ENCODE results near the gene ZNF341. TPM values are rescaled to one million over a fixed set of nuclear protein-coding genes. Genes with fewer than 3 reads are reported as not detected.

The ZNF341 gene
- polyA plus RNA-seq, 3 donors from 2014 or later = 0.79 to 3.8 (median 1.7) TPM

GRCh38 chr20:33825340-33826269 is 93.8 kb downstream of the ZNF341 start:
- no peaks in the 10 kb centered on the region for H3K36me3 Mint-ChIP-seq
- no peak overlapping the region for H3K4me3 Mint-ChIP-seq
- H3K4me1 Mint-ChIP-seq = peaks cover 59 to 77% of the 10 kb centered on the region in 2 donors

GRCh38 chr20:33826270-33826897 is 94.6 kb downstream of the ZNF341 start:
- H3K9me3 Mint-ChIP-seq = no peaks in the 10 kb centered on the region
- no peak for DNase-seq
- peak overlapping the region in 2 of 6 donors; percentile 18 to 50 for H3K27ac Mint-ChIP-seq
- H3K27me3 Mint-ChIP-seq (ENCODE audit: low read depth in 3 of 3) = peaks cover 0 to 2% (median 2%) of the 10 kb centered on the region in 3 donors
- H3K36me3 Mint-ChIP-seq = no peaks in the 10 kb centered on the region
- H3K4me1 Mint-ChIP-seq = peaks cover 58 to 78% of the 10 kb centered on the region in 2 donors
- no peak overlapping the region for H3K4me3 Mint-ChIP-seq

More at GRCh38 chr20:33825340-33826269, 93.8 kb downstream of the ZNF341 start:
- DNase-seq = no peak
- Mint-ChIP-seq H3K27me3 (ENCODE audit: low read depth in 3 of 3) (peaks cover 0 to 3% (median 2%) of the 10 kb centered on the region in 3 donors), H3K9me3 (no peaks in the 10 kb centered on the region), H3K27ac (peak overlapping the region in 3 of 6 donors; percentile 18 to 67 (median 42))

- H3K4me1 Mint-ChIP-seq = peaks cover 56 to 85% of the 10 kb centered on the region in 2 donors
- no peak overlapping the region for H3K27ac Mint-ChIP-seq
- H3K4me3 Mint-ChIP-seq = no peak overlapping the region
- H3K9me3 Mint-ChIP-seq = no peaks in the 10 kb centered on the region
- H3K27me3 Mint-ChIP-seq (ENCODE audit: low read depth in 3 of 3) = peaks cover 0 to 2% (median 2%) of the 10 kb centered on the region in 3 donors
- H3K36me3 Mint-ChIP-seq = peaks cover 0 to 2% (median 0%) of the 10 kb centered on the region in 3 donors
- no peak for DNase-seq
These were observed 95.3 kb downstream of the ZNF341 start for GRCh38 chr20:33827109-33827508.

- H3K27me3 Mint-ChIP-seq (ENCODE audit: low read depth in 3 of 3) = peaks cover 0 to 2% (median 2%) of the 10 kb centered on the region in 3 donors
- no peaks in the 10 kb centered on the region for H3K9me3 Mint-ChIP-seq
- H3K4me3 Mint-ChIP-seq = no peak overlapping the region
- H3K4me1 Mint-ChIP-seq = peaks cover 59 to 84% of the 10 kb centered on the region in 2 donors
- peak overlapping the region in 3 of 6 donors; percentile 3 to 63 (median 52) for H3K27ac Mint-ChIP-seq
- H3K36me3 Mint-ChIP-seq = peaks cover 0 to 4% (median 0%) of the 10 kb centered on the region in 3 donors
- DNase-seq = no peak
These were observed 96.0 kb downstream of the ZNF341 start for GRCh38 chr20:33827634-33828325.

GRCh38 chr20:33828326-33828844 is 96.6 kb downstream of the ZNF341 start:
- Mint-ChIP-seq H3K27ac (peak overlapping the region in 5 of 6 donors; percentile 3 to 67 (median 31)), H3K4me3 (no peak overlapping the region), H3K4me1 (peaks cover 62 to 90% of the 10 kb centered on the region in 2 donors), H3K9me3 (no peaks in the 10 kb centered on the region), H3K27me3 (ENCODE audit: low read depth in 3 of 3) (peaks cover 0 to 2% (median 2%) of the 10 kb centered on the region in 3 donors), H3K36me3 (peaks cover 0 to 8% (median 2%) of the 10 kb centered on the region in 3 donors)
- no peak for DNase-seq

- peaks cover 0 to 11% (median 7%) of the 10 kb centered on the region in 3 donors for H3K36me3 Mint-ChIP-seq
- H3K27me3 Mint-ChIP-seq (ENCODE audit: low read depth in 3 of 3) = peaks cover 0 to 2% (median 2%) of the 10 kb centered on the region in 3 donors
- no peaks in the 10 kb centered on the region for H3K9me3 Mint-ChIP-seq
- no peak for DNase-seq
- H3K4me3 Mint-ChIP-seq = no peak overlapping the region
- peaks cover 63 to 90% of the 10 kb centered on the region in 2 donors for H3K4me1 Mint-ChIP-seq
- peak overlapping the region in 2 of 6 donors; percentile 45 to 67 for H3K27ac Mint-ChIP-seq
These were observed 97.3 kb downstream of the ZNF341 start for GRCh38 chr20:33828967-33829560.

- Mint-ChIP-seq H3K36me3 (peaks cover 0 to 11% (median 7%) of the 10 kb centered on the region in 3 donors), H3K9me3 (no peaks in the 10 kb centered on the region), H3K4me1 (peaks cover 57 to 84% of the 10 kb centered on the region in 2 donors), H3K27me3 (ENCODE audit: low read depth in 3 of 3) (peaks cover 0 to 2% (median 2%) of the 10 kb centered on the region in 3 donors), H3K27ac (peak overlapping the region in 5 of 6 donors; percentile 21 to 67 (median 31)), H3K4me3 (no peak overlapping the region)
- no peak for DNase-seq
These were observed 97.8 kb downstream of the ZNF341 start for GRCh38 chr20:33829636-33830035.

- Mint-ChIP-seq H3K9me3 (no peaks in the 10 kb centered on the region), H3K27me3 (ENCODE audit: low read depth in 3 of 3) (peaks cover 0 to 2% (median 0%) of the 10 kb centered on the region in 3 donors), H3K27ac (peak overlapping the region in 2 of 6 donors; percentile 31 to 67), H3K4me1 (peaks cover 50 to 83% of the 10 kb centered on the region in 2 donors), H3K4me3 (no peak overlapping the region), H3K36me3 (peaks cover 0 to 11% (median 7%) of the 10 kb centered on the region in 3 donors)
- DNase-seq = no peak
These were observed 98.6 kb downstream of the ZNF341 start for GRCh38 chr20:33830371-33830770.

GRCh38 chr20:33832103-33832804 is 100.5 kb downstream of the ZNF341 start:
- Mint-ChIP-seq H3K9me3 (no peaks in the 10 kb centered on the region), H3K4me3 (no peak overlapping the region), H3K36me3 (peaks cover 0 to 11% (median 7%) of the 10 kb centered on the region in 3 donors), H3K4me1 (peaks cover 46 to 83% of the 10 kb centered on the region in 2 donors), H3K27me3 (ENCODE audit: low read depth in 3 of 3) (peaks cover 0 to 2% (median 0%) of the 10 kb centered on the region in 3 donors), H3K27ac (no peak overlapping the region)
- DNase-seq = no peak

- H3K9me3 Mint-ChIP-seq = no peaks in the 10 kb centered on the region
- H3K4me3 Mint-ChIP-seq = no peak overlapping the region
- H3K36me3 Mint-ChIP-seq = peaks cover 0 to 11% (median 7%) of the 10 kb centered on the region in 3 donors
- no peak for DNase-seq
- peaks cover 0 to 2% (median 0%) of the 10 kb centered on the region in 3 donors for H3K27me3 Mint-ChIP-seq (ENCODE audit: low read depth in 3 of 3)
- H3K4me1 Mint-ChIP-seq = peaks cover 48 to 83% of the 10 kb centered on the region in 2 donors
- peak overlapping the region in 3 of 6 donors; percentile 9 to 50 (median 26) for H3K27ac Mint-ChIP-seq
These were observed 101.5 kb downstream of the ZNF341 start for GRCh38 chr20:33833333-33833732.

GRCh38 chr20:33835615-33836172 is 103.9 kb downstream of the ZNF341 start:
- H3K27me3 Mint-ChIP-seq (ENCODE audit: low read depth in 3 of 3) = peaks cover 0 to 2% (median 2%) of the 10 kb centered on the region in 3 donors

GRCh38 chr20:33836277-33836676 is 104.5 kb downstream of the ZNF341 start:
- no peak for DNase-seq
- Mint-ChIP-seq H3K27me3 (ENCODE audit: low read depth in 3 of 3) (peaks cover 0 to 2% (median 2%) of the 10 kb centered on the region in 3 donors), H3K27ac (no peak overlapping the region), H3K9me3 (no peaks in the 10 kb centered on the region), H3K36me3 (peaks cover 0 to 11% (median 7%) of the 10 kb centered on the region in 3 donors), H3K4me3 (peak overlapping the region in 1 of 5 donors; percentile 9), H3K4me1 (peaks cover 56 to 87% of the 10 kb centered on the region in 2 donors)

More at GRCh38 chr20:33835615-33836172, 103.9 kb downstream of the ZNF341 start:
- Mint-ChIP-seq H3K4me3 (peak overlapping the region in 1 of 5 donors; percentile 9), H3K36me3 (peaks cover 0 to 11% (median 7%) of the 10 kb centered on the region in 3 donors), H3K4me1 (peaks cover 50 to 83% of the 10 kb centered on the region in 2 donors), H3K27ac (no peak overlapping the region), H3K9me3 (no peaks in the 10 kb centered on the region)
- no peak for DNase-seq
